GM18868 (cell line): ENCODE measurements around the gene PRUNE1.
A peak's percentile ranks its signal among the peaks of the same experiment; 100 is the strongest.

ENCODE experiments used
- ATAC-seq: cut with Tn5 transposase; IDR thresholded peaks from one replicate; pipeline ENCODE4 v1.9.1; 2021; ENCODE audit warnings: mild to moderate bottlenecking, moderate library complexity; ENCODE audit not compliant: unreplicated experiment

The PRUNE1 gene

GRCh38 chr1:151005729-151006319 lies 2.4 kb upstream of the PRUNE1 start:
- no peak for ATAC-seq

- no peak for ATAC-seq
Measured at GRCh38 chr1:151006327-151007052, 1.8 kb upstream of the PRUNE1 start, which contains the start of gene MINDY1. MINDY1 (minus strand) TSS chr1:151006902; CDS start chr1:151002617, 4,285 bp downstream.

GRCh38 chr1:151007853-151008243 lies 401 bp upstream of the PRUNE1 start:
- no peak for ATAC-seq

- no peak for ATAC-seq
Measured at GRCh38 chr1:151009206-151009587, 948 bp downstream of the PRUNE1 start.

- no peak for ATAC-seq
Measured at GRCh38 chr1:151009674-151010345, 1.6 kb downstream of the PRUNE1 start.

GRCh38 chr1:151010346-151010726 lies 2.1 kb downstream of the PRUNE1 start:
- ATAC-seq = no peak

GRCh38 chr1:151011154-151011850 lies 3.1 kb downstream of the PRUNE1 start:
- ATAC-seq = no peak

- ATAC-seq = no peak
Measured at GRCh38 chr1:151012684-151013471, 4.6 kb downstream of the PRUNE1 start.

- no peak for ATAC-seq
Measured at GRCh38 chr1:151013518-151013917, 5.3 kb downstream of the PRUNE1 start.

GRCh38 chr1:151024540-151025146 lies 16.4 kb downstream of the PRUNE1 start:
- ATAC-seq = peak; percentile 51

GRCh38 chr1:151026460-151026859 lies 18.2 kb downstream of the PRUNE1 start:
- ATAC-seq = no peak

GRCh38 chr1:151032164-151032563 lies 23.9 kb downstream of the PRUNE1 start:
- ATAC-seq = no peak

GRCh38 chr1:151035167-151035566 lies 26.9 kb downstream of the PRUNE1 start:
- ATAC-seq = no peak

GRCh38 chr1:151036356-151036755 lies 28.1 kb downstream of the PRUNE1 start, which contains the start of gene BNIPL:
BNIPL (plus strand) TSS chr1:151036586; CDS start chr1:151036726, 140 bp downstream.
- no peak for ATAC-seq

- ATAC-seq = no peak
Measured at GRCh38 chr1:151037032-151037431, 28.8 kb downstream of the PRUNE1 start.

GRCh38 chr1:151039521-151039920 lies 31.3 kb downstream of the PRUNE1 start:
- ATAC-seq = no peak

- ATAC-seq = no peak
Measured at GRCh38 chr1:151043163-151043562, 34.9 kb downstream of the PRUNE1 start.

GRCh38 chr1:151047591-151047924 lies 39.3 kb downstream of the PRUNE1 start, which contains the start of gene C1orf56:
C1orf56 (plus strand) TSS chr1:151047751; CDS start chr1:151047848, 97 bp downstream.
- peak; percentile 53 for ATAC-seq

GRCh38 chr1:151047925-151048644 lies 39.8 kb downstream of the PRUNE1 start:
- peak; percentile 74 for ATAC-seq
